ENCODE data around the gene CACNB2. TPM values are rescaled to one million over a fixed set of nuclear protein-coding genes. Genes with fewer than 3 reads are reported as not detected.

The CACNB2 gene
- total RNA-seq, 4 donors from 2014 or later: 11.6 to 13.8 (median 12.1) TPM

DNA sequence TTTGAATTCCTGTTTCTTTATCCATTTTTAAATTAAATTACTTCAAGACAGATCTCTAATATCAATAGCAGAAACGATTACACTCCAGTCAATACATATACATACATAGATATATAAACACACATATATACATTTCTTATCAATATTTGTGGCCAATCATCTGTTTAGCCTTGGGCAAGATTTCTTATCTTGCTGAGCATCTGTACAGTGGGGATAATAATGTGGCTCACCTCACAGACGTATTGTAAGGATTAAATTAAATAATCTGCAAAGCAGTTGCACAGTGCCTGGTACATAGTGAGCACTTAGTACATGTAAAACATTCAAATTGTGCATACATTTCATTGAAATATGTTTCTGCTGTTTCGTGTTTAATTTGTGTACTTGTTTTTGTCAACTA, 17.5 kb upstream of the CACNB2 start:
- DNase-seq (ENCODE audit: low spot score in 2 of 2): no peak
- TF ChIP-seq EP300 (IDR thresholded peaks at IDR 0.05): no peak
- TF ChIP-seq, protein P1, sequence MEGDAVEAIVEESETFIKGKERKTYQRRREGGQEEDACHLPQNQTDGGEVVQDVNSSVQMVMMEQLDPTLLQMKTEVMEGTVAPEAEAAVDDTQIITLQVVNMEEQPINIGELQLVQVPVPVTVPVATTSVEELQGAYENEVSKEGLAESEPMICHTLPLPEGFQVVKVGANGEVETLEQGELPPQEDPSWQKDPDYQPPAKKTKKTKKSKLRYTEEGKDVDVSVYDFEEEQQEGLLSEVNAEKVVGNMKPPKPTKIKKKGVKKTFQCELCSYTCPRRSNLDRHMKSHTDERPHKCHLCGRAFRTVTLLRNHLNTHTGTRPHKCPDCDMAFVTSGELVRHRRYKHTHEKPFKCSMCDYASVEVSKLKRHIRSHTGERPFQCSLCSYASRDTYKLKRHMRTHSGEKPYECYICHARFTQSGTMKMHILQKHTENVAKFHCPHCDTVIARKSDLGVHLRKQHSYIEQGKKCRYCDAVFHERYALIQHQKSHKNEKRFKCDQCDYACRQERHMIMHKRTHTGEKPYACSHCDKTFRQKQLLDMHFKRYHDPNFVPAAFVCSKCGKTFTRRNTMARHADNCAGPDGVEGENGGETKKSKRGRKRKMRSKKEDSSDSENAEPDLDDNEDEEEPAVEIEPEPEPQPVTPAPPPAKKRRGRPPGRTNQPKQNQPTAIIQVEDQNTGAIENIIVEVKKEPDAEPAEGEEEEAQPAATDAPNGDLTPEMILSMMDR (IDR thresholded peaks at IDR 0.05): no peak
- no peak for TF ChIP-seq POLR2AphosphoS5 (IDR thresholded peaks at IDR 0.05)
- no peak for TF ChIP-seq POLR2A (IDR thresholded peaks at IDR 0.05)
- no peaks in the 10 kb centered on the region for H3K4me1 ChIP-seq
- no peaks in the 10 kb centered on the region for H3K9me3 ChIP-seq
- no peaks in the 10 kb centered on the region for H3K27me3 ChIP-seq
- H3K36me3 ChIP-seq: no peaks in the 10 kb centered on the region
- no peak overlapping the region for H3K4me3 ChIP-seq
- no peak overlapping the region for H3K27ac ChIP-seq
- 72% methylated on average over 3 of the region's 3 CpGs for WGBS

DNA sequence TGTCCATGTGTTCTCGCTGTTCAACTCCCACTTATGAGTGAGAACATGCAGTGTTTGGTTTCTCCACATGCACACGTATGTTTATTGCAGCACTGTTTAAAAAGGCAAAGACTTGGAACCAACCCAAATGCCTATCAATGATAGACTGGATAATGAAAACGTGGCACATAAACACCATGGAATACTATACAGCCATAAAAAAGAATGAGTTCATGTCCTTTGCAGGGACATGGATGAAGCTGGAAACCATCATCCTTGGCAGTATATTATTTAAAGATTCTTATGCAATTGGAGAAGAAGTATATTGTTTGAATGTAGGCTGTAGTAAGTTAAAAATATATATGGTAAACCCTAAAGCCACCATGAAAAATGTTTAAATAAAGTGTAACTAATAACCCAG, 7.2 kb upstream of the CACNB2 start:
- no peak for DNase-seq (ENCODE audit: low spot score in 2 of 2)
- Histone ChIP-seq H3K9me3 (no peaks in the 10 kb centered on the region), H3K27ac (no peak overlapping the region), H3K36me3 (no peaks in the 10 kb centered on the region), H3K4me1 (no peaks in the 10 kb centered on the region), H3K4me3 (no peak overlapping the region), H3K27me3 (no peaks in the 10 kb centered on the region)
- WGBS: 92% methylated on average over 3 of the region's 3 CpGs
- TF ChIP-seq POLR2A (IDR thresholded peaks at IDR 0.05): no peak
- no peak for TF ChIP-seq EP300 (IDR thresholded peaks at IDR 0.05)
- TF ChIP-seq, protein P1 (IDR thresholded peaks at IDR 0.05): no peak
- no peak for TF ChIP-seq POLR2AphosphoS5 (IDR thresholded peaks at IDR 0.05)

DNA sequence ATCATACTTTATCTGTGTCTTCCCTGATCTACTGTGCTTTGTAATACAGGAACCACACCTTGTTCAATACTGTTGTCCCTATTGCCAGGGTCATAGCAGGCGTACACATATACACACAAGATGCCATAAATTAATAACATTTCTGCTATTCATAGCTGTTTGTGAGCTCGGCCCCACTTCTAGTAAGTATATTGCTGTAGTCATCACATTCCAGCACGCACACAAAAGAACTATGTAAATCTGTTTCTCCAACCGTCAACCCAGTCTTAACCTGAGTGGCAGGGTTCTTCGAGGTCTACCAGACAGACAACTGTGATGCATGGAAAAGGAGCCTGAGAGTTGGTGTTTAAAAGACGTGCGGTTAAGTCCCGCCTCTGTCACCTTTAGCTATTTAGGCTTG, 5.7 kb upstream of the CACNB2 start:
- 78% methylated on average over 8 of the region's 8 CpGs for WGBS
- Histone ChIP-seq H3K4me1 (peaks cover under 1% of the 10 kb centered on the region), H3K4me3 (no peak overlapping the region), H3K9me3 (no peaks in the 10 kb centered on the region), H3K27ac (no peak overlapping the region), H3K36me3 (no peaks in the 10 kb centered on the region), H3K27me3 (peaks cover 6% of the 10 kb centered on the region)
- no peak for TF ChIP-seq POLR2AphosphoS5 (IDR thresholded peaks at IDR 0.05)
- TF ChIP-seq, protein P1 (IDR thresholded peaks at IDR 0.05): no peak
- no peak for DNase-seq (ENCODE audit: low spot score in 2 of 2)

DNA sequence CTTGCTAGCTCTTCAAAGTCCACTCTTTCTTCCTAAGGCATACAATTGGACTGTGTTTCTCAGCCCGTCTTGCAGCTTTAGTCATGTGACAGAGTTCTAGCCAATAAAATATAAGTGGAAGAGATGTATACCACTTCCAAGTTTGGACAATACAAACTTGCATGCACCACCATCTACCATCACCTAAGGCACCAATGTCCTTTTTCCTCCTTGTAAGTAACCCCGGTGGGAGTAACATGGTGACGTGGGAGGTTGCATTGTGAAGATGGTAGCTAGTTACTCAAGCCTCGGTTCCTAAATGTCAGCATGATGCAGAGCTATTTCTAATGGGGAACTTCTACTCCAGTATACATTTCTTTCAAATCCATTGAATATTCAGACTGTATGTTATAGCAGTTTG, 5.3 kb upstream of the CACNB2 start:
- Histone ChIP-seq H3K27ac (no peak overlapping the region), H3K27me3 (peaks cover 10% of the 10 kb centered on the region), H3K9me3 (no peaks in the 10 kb centered on the region), H3K4me1 (peaks cover 5% of the 10 kb centered on the region), H3K36me3 (no peaks in the 10 kb centered on the region), H3K4me3 (no peak overlapping the region)
- whole genome bisulfite sequencing: 88% methylated on average over 4 of the region's 4 CpGs
- no peak for TF ChIP-seq EP300 (IDR thresholded peaks at IDR 0.05)
- TF ChIP-seq, protein P1 (IDR thresholded peaks at IDR 0.05): no peak
- TF ChIP-seq POLR2AphosphoS5 (IDR thresholded peaks at IDR 0.05): no peak
- no peak for TF ChIP-seq POLR2A (IDR thresholded peaks at IDR 0.05)
- DNase-seq (ENCODE audit: low spot score in 2 of 2): no peak

DNA sequence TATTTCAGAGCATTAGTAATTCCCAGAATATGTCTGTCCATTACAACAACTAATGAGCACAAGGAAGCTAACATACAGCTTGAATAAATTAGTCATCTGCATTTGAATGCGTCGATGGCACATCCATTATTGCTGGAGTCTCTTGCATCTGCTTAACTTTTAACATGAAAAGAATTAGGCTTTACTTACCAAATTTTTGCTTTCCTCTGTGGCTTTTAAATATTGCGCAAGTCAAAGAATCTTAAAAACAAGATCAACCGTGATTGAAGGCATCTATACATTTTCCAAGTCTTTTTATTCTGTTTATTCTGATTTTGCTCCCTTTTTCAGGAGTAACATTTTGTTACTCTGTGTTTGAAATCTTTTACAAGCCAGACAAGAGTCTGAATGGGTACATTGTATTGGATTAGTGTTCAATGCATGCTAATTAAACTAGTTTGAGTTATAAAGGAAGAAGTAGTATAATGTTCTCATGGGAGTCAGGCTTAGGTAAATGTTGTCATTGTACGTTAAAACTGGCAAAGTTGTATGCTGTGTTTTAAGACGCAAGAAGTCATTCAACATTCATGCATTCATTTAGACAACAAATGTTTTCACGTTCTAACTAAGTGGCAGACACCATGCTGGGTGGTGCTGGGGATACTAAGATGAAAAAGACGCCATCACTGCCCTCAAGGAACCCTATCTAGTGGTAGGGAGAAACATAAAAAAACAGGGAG, 4.0 kb upstream of the CACNB2 start:
- no peaks in the 10 kb centered on the region for H3K9me3 ChIP-seq

More for the DNA sequence above, 4.0 kb upstream of the CACNB2 start:
- Histone ChIP-seq H3K4me3 (no peak overlapping the region), H3K27ac (no peak overlapping the region), H3K27me3 (peaks cover 24% of the 10 kb centered on the region), H3K36me3 (no peaks in the 10 kb centered on the region), H3K4me1 (peaks cover 16% of the 10 kb centered on the region)
- 64% methylated on average over 8 of the region's 8 CpGs for WGBS
- DNase-seq (ENCODE audit: low spot score in 2 of 2): no peak
- TF ChIP-seq, protein P1 (IDR thresholded peaks at IDR 0.05): no peak
- TF ChIP-seq POLR2A (IDR thresholded peaks at IDR 0.05) (no peak), EP300 (IDR thresholded peaks at IDR 0.05) (no peak), POLR2AphosphoS5 (IDR thresholded peaks at IDR 0.05) (no peak)
